Mucosa of descending colon (tissue), 3 donors: ENCODE results near the gene UGP2. TPM values are rescaled to one million over a fixed set of nuclear protein-coding genes. Genes with fewer than 3 reads are reported as not detected.

Source experiments
- ATAC-seq: fragments of 200-7000 bp; cut with Tn5 transposase; one replicate; pipeline ENCODE4 v1.9.1; 2020; ENCODE audit warnings: mild to moderate bottlenecking, moderate library complexity
- DNase-seq, 3 donors: peaks; one replicate each; pipeline ENCODE4 v3.0.0-alpha.2; 2020
- H3K36me3 ChIP-seq: fragments of 200-600 bp; one replicate; pipeline ENCODE4 v1.8.0; 2021; ENCODE audit warnings: low read depth, mild to moderate bottlenecking
- H3K4me1 ChIP-seq: fragments of 200-600 bp; one replicate; pipeline ENCODE4 v1.8.0; 2021; ENCODE audit warnings: low read depth, mild to moderate bottlenecking
- H3K4me3 ChIP-seq: fragments of 200-600 bp; one replicate; pipeline ENCODE4 v1.8.0; 2021; ENCODE audit warnings: mild to moderate bottlenecking
- H3K9me3 ChIP-seq: fragments of 200-600 bp; one replicate; pipeline ENCODE4 v1.8.0; 2021; ENCODE audit warnings: mild to moderate bottlenecking
- intact Hi-C, 2 donors: fragments of 100-400 bp; cut with DNase I in 1 of 2; cut with micrococcal nuclease in 1 of 2; formaldehyde crosslinking; loops; one replicate each; pipeline versions ENCODE4 v1.11.0 to v1.11.1; 2022; cut with DNase I, micrococcal nuclease
- total RNA-seq, 3 donors: library from RNA; stranded (reverse); fragmentation: NEBNext Ultra II Directional in 2 of 3; extraction: Animal tissue kit (Norgen Biotek cat#: 25700) in 2 of 3; gene quantifications; one replicate each; pipeline versions ENCODE4 v1.2.1 to v1.2.4, GENCODE V29; 2021 to 2023
- TF ChIP-seq, protein P1 (sequence below): fragments of 200-600 bp; IDR thresholded peaks from one replicate; pipeline ENCODE4 v1.8.0; 2022; ENCODE audit warnings: antibody characterized with exemption, mild to moderate bottlenecking
- donor health status: DM: no; HTN: no; CAD: no; lungs with moderate emphysema.
- donor health status: DM: no; HTN: no; CAD: no.
- donor health status: DM: no; HTN: yes; CAD: no.

The UGP2 gene
- total RNA-seq, 3 donors from 2014 or later = 408 to 683 (median 538) TPM

DNA sequence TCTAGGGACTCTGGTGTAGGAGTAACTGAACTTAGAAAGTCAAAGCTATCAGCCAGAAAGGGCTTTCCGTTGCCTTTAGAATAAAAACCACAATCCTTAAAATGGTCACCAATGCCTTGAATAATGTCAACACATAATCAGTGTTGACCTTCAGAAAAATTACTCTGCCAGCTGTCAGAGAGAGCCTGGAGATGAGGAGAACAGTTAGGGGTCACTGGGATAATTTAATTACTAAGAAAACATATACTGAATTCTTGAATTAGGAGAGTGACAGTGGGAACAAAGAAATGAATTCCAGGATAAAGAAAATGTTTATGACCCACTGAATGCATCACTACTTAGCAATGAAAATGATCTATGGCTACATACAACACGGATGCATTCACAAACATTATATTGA is 23.4 kb upstream of the UGP2 start:
- no peaks in the 10 kb centered on the region for H3K4me1 ChIP-seq
- TF ChIP-seq, protein P1, sequence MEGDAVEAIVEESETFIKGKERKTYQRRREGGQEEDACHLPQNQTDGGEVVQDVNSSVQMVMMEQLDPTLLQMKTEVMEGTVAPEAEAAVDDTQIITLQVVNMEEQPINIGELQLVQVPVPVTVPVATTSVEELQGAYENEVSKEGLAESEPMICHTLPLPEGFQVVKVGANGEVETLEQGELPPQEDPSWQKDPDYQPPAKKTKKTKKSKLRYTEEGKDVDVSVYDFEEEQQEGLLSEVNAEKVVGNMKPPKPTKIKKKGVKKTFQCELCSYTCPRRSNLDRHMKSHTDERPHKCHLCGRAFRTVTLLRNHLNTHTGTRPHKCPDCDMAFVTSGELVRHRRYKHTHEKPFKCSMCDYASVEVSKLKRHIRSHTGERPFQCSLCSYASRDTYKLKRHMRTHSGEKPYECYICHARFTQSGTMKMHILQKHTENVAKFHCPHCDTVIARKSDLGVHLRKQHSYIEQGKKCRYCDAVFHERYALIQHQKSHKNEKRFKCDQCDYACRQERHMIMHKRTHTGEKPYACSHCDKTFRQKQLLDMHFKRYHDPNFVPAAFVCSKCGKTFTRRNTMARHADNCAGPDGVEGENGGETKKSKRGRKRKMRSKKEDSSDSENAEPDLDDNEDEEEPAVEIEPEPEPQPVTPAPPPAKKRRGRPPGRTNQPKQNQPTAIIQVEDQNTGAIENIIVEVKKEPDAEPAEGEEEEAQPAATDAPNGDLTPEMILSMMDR = no peak
- intact Hi-C loops = no loop called here
- DNase-seq = no peak
- no peak overlapping the region for H3K4me3 ChIP-seq
- no peaks in the 10 kb centered on the region for H3K9me3 ChIP-seq
- H3K36me3 ChIP-seq = no peaks in the 10 kb centered on the region
- no peak for ATAC-seq

DNA sequence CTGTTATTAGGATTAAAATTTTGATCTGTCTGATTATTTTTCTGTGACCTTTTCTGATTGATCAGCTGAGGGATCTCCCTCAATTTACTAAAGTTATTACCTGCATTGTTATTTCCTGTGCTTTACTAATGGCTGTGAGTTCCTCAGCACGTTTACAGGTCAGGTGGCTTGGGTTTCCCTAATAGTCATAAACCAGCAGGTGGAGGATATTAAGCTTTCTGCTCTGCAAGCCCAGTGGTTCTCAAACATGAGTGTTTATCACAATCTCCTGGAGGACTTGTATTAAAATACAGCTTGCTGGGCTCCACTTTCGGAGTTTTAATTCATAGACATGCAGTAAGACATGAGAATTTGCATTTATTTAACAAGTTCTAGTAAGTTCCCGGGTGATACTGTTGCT is 22.4 kb upstream of the UGP2 start:
- intact Hi-C loops = no loop called here
- ATAC-seq = no peak

DNA sequence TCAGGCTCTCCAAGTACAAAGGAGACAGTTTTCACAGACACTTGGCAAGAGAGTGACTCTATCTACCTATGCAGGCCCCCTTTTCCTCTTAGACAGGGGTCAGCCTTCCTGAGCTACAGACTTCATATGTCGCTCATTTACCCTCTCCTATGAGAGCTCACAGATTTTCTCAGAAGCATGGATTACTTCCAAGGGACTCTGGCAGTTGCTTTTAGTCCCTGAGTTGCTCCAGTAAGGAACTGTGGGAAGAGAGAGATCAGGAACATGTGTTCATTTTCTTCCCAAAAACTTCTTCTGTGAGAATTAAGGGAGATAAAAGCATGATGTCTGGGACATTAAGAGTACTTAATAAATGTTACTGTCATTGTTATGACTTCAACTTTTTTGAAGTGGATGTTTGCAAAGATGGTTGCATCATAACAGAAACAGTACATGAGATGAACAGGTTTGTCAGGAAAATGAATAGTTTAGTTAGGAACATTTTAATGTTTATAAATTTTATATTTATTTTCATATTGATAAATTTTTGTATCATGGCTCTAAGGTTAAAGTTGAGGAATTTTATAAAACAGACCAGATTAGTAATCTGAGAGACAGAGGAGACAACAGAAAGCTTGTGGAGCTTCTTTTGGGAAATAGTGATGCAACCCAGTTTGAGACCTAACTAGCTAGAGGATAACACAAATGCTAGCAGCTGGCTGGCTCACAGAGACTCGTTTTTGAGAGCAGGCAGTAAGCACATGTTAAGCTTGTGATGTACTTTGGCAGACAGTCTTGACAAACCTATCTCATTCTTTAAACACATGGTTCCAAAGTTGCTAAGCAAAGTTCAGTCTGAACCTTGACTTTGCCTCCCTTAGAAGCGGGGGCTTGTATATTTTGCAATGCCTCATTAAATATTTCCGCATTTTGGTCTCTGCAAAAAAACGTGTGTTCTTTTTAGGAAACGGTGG is 21.7 kb upstream of the UGP2 start:
- TF ChIP-seq, protein P1 = no peak
- intact Hi-C loops = no loop called here
- no peak for DNase-seq
- peak; percentile 39 for ATAC-seq
- H3K4me1 ChIP-seq = no peaks in the 10 kb centered on the region
- H3K9me3 ChIP-seq = no peaks in the 10 kb centered on the region
- H3K36me3 ChIP-seq = no peaks in the 10 kb centered on the region
- no peak overlapping the region for H3K4me3 ChIP-seq

More for the DNA sequence above, 22.4 kb upstream of the UGP2 start:
- no peaks in the 10 kb centered on the region for H3K36me3 ChIP-seq
- H3K9me3 ChIP-seq = no peaks in the 10 kb centered on the region
- no peak overlapping the region for H3K4me3 ChIP-seq
- no peaks in the 10 kb centered on the region for H3K4me1 ChIP-seq
- TF ChIP-seq, protein P1 = no peak
- DNase-seq = no peak

DNA sequence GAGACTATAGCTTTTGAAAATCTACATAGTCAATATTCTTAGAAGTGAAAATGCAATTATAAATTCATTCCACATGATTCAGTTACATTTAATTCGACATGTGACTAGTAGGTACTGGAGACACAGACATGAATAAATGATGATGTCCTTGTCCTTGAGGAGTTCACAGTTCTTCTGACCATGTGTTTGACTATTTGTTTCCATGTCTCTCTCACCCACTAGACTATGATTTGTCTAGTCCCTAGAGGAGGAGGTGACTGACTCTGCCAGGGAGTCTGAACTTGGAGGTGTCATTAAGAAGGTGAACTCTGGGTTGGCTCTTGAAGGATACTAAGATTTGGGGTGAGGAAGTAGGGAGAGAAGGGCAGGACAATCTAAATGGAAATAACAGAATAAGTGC is 20.7 kb upstream of the UGP2 start:
- Histone ChIP-seq H3K9me3 (no peaks in the 10 kb centered on the region), H3K36me3 (no peaks in the 10 kb centered on the region), H3K4me3 (no peak overlapping the region), H3K4me1 (no peaks in the 10 kb centered on the region)
- intact Hi-C loops = no loop called here
- no peak for DNase-seq
- TF ChIP-seq, protein P1 = no peak
- ATAC-seq = no peak

DNA sequence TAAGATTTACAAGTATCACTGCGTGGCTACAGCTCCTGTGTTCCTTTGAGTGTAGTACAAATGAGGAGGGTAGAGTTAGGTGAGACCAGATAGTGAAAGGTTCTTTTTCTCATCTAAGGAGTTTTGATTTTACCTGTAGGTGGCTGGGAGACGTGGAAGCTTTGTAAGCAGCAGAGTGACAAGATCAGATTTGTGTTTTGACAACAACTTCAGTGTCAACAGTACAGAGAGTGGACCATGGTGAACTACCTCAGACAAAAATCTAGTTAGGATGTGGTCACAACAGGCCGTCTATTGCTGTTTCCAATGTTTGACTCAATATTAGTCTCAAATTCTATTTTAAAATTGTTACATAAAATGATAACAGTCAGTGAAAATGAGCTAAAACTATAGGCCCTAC is 20.3 kb upstream of the UGP2 start:
- no peaks in the 10 kb centered on the region for H3K9me3 ChIP-seq
- H3K4me3 ChIP-seq = no peak overlapping the region
- no peak for DNase-seq
- no peaks in the 10 kb centered on the region for H3K4me1 ChIP-seq
- intact Hi-C loops = no loop called here
- no peaks in the 10 kb centered on the region for H3K36me3 ChIP-seq
- no peak for ATAC-seq
- TF ChIP-seq, protein P1 = no peak
